ENCODE results near the gene TRPC3. TPM values are rescaled to one million over a fixed set of nuclear protein-coding genes. Genes with fewer than 3 reads are reported as not detected.
A peak's percentile ranks its signal among the peaks of the same experiment; 100 is the strongest.

TRPC3 gene
- total RNA-seq (under 1 TPM in 3 of 4 donors, not detected in 1; 0.07 to 0.15 (median 0.11) TPM), polyA plus RNA-seq (under 1 TPM; 0.04 to 0.08 (median 0.04) TPM)
- long read RNA-seq, donor 1, partial matches to known transcripts: 0 of 1 reads
- long read RNA-seq, donor 1, other reads (novel, unspliced or antisense): 1 of 1 reads
- long read RNA-seq, donor 2: 0 reads

- Histone ChIP-seq H3K4me3 (peak within 1 kb of the TSS; percentile 71), H3K9me3 (no peaks in the 10 kb centered on the region), H3K36me3 (ENCODE audit: insufficient read depth in 1 of 2, low read depth in 1 of 2) (no peaks in the 10 kb centered on the region), H3K4me1 (no peaks in the 10 kb centered on the region), H3K27me3 (ENCODE audit: insufficient read depth in 3 of 3, low read length in 2 of 3) (peaks cover 0 to 47% (median 17%) of the 10 kb centered on the region in 3 donors), H3K27ac (no peak within 1 kb of the TSS)
- DNase-seq: peak; percentile 29 to 56
- 1 to 2% (median 1%) methylated on average over 47 to 69 of the region's 69 CpGs for WGBS, 3 donors
- ATAC-seq: peak in 3 of 4 donors; percentile 24 to 45 (median 25)
- TF ChIP-seq, protein P1, sequence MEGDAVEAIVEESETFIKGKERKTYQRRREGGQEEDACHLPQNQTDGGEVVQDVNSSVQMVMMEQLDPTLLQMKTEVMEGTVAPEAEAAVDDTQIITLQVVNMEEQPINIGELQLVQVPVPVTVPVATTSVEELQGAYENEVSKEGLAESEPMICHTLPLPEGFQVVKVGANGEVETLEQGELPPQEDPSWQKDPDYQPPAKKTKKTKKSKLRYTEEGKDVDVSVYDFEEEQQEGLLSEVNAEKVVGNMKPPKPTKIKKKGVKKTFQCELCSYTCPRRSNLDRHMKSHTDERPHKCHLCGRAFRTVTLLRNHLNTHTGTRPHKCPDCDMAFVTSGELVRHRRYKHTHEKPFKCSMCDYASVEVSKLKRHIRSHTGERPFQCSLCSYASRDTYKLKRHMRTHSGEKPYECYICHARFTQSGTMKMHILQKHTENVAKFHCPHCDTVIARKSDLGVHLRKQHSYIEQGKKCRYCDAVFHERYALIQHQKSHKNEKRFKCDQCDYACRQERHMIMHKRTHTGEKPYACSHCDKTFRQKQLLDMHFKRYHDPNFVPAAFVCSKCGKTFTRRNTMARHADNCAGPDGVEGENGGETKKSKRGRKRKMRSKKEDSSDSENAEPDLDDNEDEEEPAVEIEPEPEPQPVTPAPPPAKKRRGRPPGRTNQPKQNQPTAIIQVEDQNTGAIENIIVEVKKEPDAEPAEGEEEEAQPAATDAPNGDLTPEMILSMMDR (IDR thresholded peaks at IDR 0.05): no peak
- intact Hi-C loops (cut with DNase I): loop anchor here in 1 of 2 donors (5.0 kb wide), 1 partner anchor 201 kb away; the partner anchor contains the start of gene BLTP1
These were observed at the start of gene TRPC3 for GRCh38 chr4:121951521-121952110. Gene TRPC3, minus strand, starts transcription at chr4:121952060. Its CDS starts 380 bp downstream, at chr4:121951680.

DNA sequence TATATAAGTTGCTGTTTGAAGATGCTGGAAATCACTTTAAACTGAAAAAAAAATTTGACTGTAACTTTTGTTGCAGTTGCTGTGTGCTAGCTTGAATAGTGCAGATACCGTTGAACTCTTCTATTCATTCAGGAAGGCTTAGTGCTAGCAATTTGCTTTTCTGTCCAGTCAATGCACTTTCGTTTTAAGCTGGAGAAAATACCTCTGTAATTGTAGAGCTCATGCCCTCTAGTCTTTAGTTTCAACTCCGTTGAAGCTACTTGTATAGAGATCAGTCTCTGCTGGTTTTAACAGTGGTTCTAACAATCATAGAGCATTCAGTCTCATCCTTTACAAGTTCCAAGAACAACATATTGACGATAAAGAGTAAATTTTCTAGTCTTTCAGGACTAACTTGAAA is 49.0 kb upstream of the TRPC3 start:
- TF ChIP-seq, protein P1 (IDR thresholded peaks at IDR 0.05): no peak
- intact Hi-C loops (cut with DNase I): no loop called here
- 50 to 54% (median 54%) methylated on average over 4 of the region's 4 CpGs for WGBS, 3 donors
- DNase-seq (no peak), ATAC-seq (no peak)
- H3K4me1 ChIP-seq: no peaks in the 10 kb centered on the region
- H3K36me3 ChIP-seq (ENCODE audit: insufficient read depth in 1 of 2, low read depth in 1 of 2): no peaks in the 10 kb centered on the region
- H3K27ac ChIP-seq: no peak overlapping the region
- no peaks in the 10 kb centered on the region for H3K27me3 ChIP-seq (ENCODE audit: insufficient read depth in 3 of 3, low read length in 2 of 3)
- H3K9me3 ChIP-seq: no peaks in the 10 kb centered on the region
- H3K4me3 ChIP-seq: no peak overlapping the region

GRCh38 chr4:121998024-121998423 is 46.2 kb upstream of the TRPC3 start:
- Histone ChIP-seq H3K9me3 (no peaks in the 10 kb centered on the region), H3K4me3 (no peak overlapping the region), H3K4me1 (no peaks in the 10 kb centered on the region), H3K27ac (no peak overlapping the region), H3K36me3 (ENCODE audit: insufficient read depth in 1 of 2, low read depth in 1 of 2) (no peaks in the 10 kb centered on the region), H3K27me3 (ENCODE audit: insufficient read depth in 3 of 3, low read length in 2 of 3) (no peaks in the 10 kb centered on the region)
- ATAC-seq (peak in 2 of 4 donors; percentile 19 to 41), DNase-seq (no peak)
- WGBS, 3 donors: 62 to 70% (median 63%) methylated on average over 4 of the region's 4 CpGs
- TF ChIP-seq, protein P1 (IDR thresholded peaks at IDR 0.05): peak; percentile 7
- intact Hi-C loops (cut with DNase I): loop anchor here in 1 of 2 donors (5.0 kb wide), 1 partner anchor 154 kb away; the partner anchor contains the start of gene BLTP1

DNA sequence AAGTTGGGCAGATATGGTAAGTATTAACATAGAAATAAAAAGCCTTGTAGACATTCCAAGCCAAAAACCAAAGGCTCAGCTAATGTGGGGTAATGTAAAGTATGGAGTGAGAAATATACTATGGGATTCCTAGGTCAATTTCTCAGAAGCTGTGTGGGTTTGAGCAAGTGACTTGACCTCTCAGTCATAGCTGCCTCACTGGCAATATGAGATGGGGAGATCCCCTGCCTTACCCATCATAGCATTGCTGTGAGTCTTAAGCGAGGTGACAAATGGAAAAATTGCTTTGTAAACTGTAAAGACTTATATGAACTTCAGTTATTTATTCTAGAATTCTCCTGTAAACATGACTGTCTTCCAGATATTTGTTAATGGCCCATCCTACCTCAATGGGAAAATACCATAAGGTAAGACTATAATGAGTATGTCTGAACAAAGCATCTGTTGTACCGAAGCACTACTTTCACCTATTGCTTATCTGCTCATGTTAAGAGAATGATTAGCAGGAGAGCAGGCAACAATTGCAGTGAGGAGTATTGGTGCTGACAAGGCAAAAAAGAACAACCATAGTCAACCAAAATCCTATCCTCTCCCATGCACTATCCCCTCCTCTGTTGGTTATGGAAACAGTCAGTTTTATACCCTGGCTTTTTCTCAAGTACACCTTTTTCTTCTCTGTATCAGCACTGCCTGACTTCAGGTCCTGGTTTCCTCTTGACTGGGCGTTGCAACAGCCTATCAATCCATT is 44.1 kb upstream of the TRPC3 start:
- 79 to 87% (median 80%) methylated on average over 3 of the region's 3 CpGs for WGBS, 3 donors
- Histone ChIP-seq H3K27me3 (ENCODE audit: insufficient read depth in 3 of 3, low read length in 2 of 3) (no peaks in the 10 kb centered on the region), H3K4me1 (no peaks in the 10 kb centered on the region), H3K27ac (no peak overlapping the region), H3K36me3 (ENCODE audit: insufficient read depth in 1 of 2, low read depth in 1 of 2) (no peaks in the 10 kb centered on the region), H3K9me3 (no peaks in the 10 kb centered on the region), H3K4me3 (no peak overlapping the region)
- DNase-seq (no peak), ATAC-seq (no peak)
- TF ChIP-seq, protein P1 (IDR thresholded peaks at IDR 0.05): no peak
- intact Hi-C loops (cut with DNase I): loop anchor here in 1 of 2 donors (5.0 kb wide), 1 partner anchor 156 kb away; the partner anchor contains the start of gene BLTP1

Measured in psoas muscle (tissue), 8 donors.